SU-DHL-6 (cell line): ENCODE data around the gene NDST4.

Experiments used
- H2AFZ ChIP-seq: fragments of 200-600 bp; sonication (generic); 2 replicates; pipeline ENCODE4 v1.6.1; 2014; ENCODE audit warnings: low read depth, mild to moderate bottlenecking, moderate library complexity, mixed read lengths, antibody characterized with exemption, low read length; ENCODE audit not compliant: severe bottlenecking
- H3F3A ChIP-seq: fragments of 200-600 bp; shearing (Covaris generic); 2 replicates; pipeline ENCODE4 v1.6.0; 2016; ENCODE audit warnings: antibody characterized with exemption, mild to moderate bottlenecking; ENCODE audit not compliant: insufficient read depth
- H3K27ac ChIP-seq: fragments of 200-600 bp; sonication (generic); 2 replicates; pipeline ENCODE4 v1.5.1; 2016; ENCODE audit warnings: low read depth, mild to moderate bottlenecking, low read length, moderate library complexity, mixed read lengths
- H3K27me3 ChIP-seq: fragments of 200-600 bp; sonication (generic), shearing (Covaris generic); 2 replicates; pipeline ENCODE4 v1.6.0; 2014; ENCODE audit warnings: mild to moderate bottlenecking, low read length
- H3K36me3 ChIP-seq: fragments of 200-600 bp; sonication (generic); 2 replicates; pipeline ENCODE4 v1.6.1; 2014; ENCODE audit warnings: mild to moderate bottlenecking, low read length, mixed read lengths
- H3K4me2 ChIP-seq: fragments of 300-600, 200-600 bp; shearing (Covaris generic), sonication (generic); 2 replicates; pipeline ENCODE4 v1.6.0; 2014; ENCODE audit warnings: low read length, low read depth, mild to moderate bottlenecking; ENCODE audit not compliant: poor library complexity, severe bottlenecking
- H3K4me3 ChIP-seq: fragments of 200-600 bp; sonication (generic); 2 replicates; pipeline ENCODE4 v1.5.1; 2014; ENCODE audit warnings: antibody characterized with exemption, low read length, mild to moderate bottlenecking, mixed read lengths; ENCODE audit not compliant: insufficient read depth, poor library complexity, severe bottlenecking
- H3K79me2 ChIP-seq: fragments of 200-600 bp; sonication (generic); 2 replicates; pipeline ENCODE4 v1.6.1; 2014; ENCODE audit warnings: mild to moderate bottlenecking, low read length, moderate library complexity; ENCODE audit not compliant: insufficient read depth
- H3K9ac ChIP-seq: fragments of 200-600 bp; sonication (generic); 2 replicates; pipeline ENCODE4 v1.7.0; 2014; ENCODE audit warnings: mild to moderate bottlenecking, low read length
- H3K9me2 ChIP-seq: fragments of 200-600 bp; sonication (generic); replicated peaks from 2 replicates; pipeline ENCODE4 v1.6.1; 2014; ENCODE audit warnings: low read length; ENCODE audit not compliant: insufficient read depth
- H3K9me3 ChIP-seq: fragments of 200-600 bp; sonication (generic); 2 replicates; pipeline ENCODE4 v1.6.1; 2014; ENCODE audit warnings: low read length, mixed read lengths; ENCODE audit not compliant: insufficient read depth
- H4K20me1 ChIP-seq: fragments of 200-600 bp; sonication (generic); 2 replicates; pipeline ENCODE4 v1.6.1; 2014; ENCODE audit warnings: low read depth, mild to moderate bottlenecking, antibody characterized with exemption, low read length, moderate library complexity, mixed read lengths
- CTCF ChIP-seq: fragments of 200-600 bp; sonication (generic); IDR thresholded peaks from one replicate; pipeline ENCODE4 v1.5.1; 2017; ENCODE audit warnings: antibody characterized with exemption, mild to moderate bottlenecking, low read length, moderate library complexity; ENCODE audit not compliant: insufficient read depth, poor library complexity, severe bottlenecking
- EZH2phosphoT487 ChIP-seq: fragments of 200-600 bp; sonication (generic), shearing (Covaris generic); conservative IDR thresholded peaks from 2 replicates; pipeline ENCODE4 v1.6.1; 2018; ENCODE audit warnings: mild to moderate bottlenecking, antibody characterized with exemption, low read length, moderate library complexity, mixed read lengths

NDST4 gene

GRCh38 chr4:114857831-114858230, 255.6 kb downstream of the NDST4 start:
- Histone ChIP-seq H3K27ac (no peak overlapping the region), H3K36me3 (no peaks in the 10 kb centered on the region), H3K9me3 (no peaks in the 10 kb centered on the region), H3K9ac (no peak overlapping the region), H3K9me2 (no peaks in the 10 kb centered on the region), H3K27me3 (no peaks in the 10 kb centered on the region), H3K79me2 (no peaks in the 10 kb centered on the region), H2AFZ (no peak overlapping the region), H4K20me1 (no peaks in the 10 kb centered on the region), H3K4me3 (no peak overlapping the region), H3K4me2 (no peak overlapping the region), H3F3A (no peaks in the 10 kb centered on the region)
- TF ChIP-seq CTCF (no peak), EZH2phosphoT487 (no peak)

- H3K4me3 ChIP-seq, result no peak overlapping the region
- TF ChIP-seq CTCF (no peak), EZH2phosphoT487 (no peak)
- no peaks in the 10 kb centered on the region for H3K9me2 ChIP-seq
- H4K20me1 ChIP-seq, result no peaks in the 10 kb centered on the region
- H3F3A ChIP-seq, result no peaks in the 10 kb centered on the region
- H2AFZ ChIP-seq, result no peak overlapping the region
- H3K79me2 ChIP-seq, result no peaks in the 10 kb centered on the region
- no peak overlapping the region for H3K27ac ChIP-seq
- no peaks in the 10 kb centered on the region for H3K27me3 ChIP-seq
- no peak overlapping the region for H3K4me2 ChIP-seq
- H3K9ac ChIP-seq, result no peak overlapping the region
- H3K9me3 ChIP-seq, result no peaks in the 10 kb centered on the region
- no peaks in the 10 kb centered on the region for H3K36me3 ChIP-seq
Observed at GRCh38 chr4:114839986-114840385, 273.4 kb downstream of the NDST4 start.

GRCh38 chr4:114830628-114831027, 282.8 kb downstream of the NDST4 start:
- H3K27ac ChIP-seq, result no peak overlapping the region
- H3K27me3 ChIP-seq, result no peaks in the 10 kb centered on the region
- no peak for TF ChIP-seq CTCF
- TF ChIP-seq EZH2phosphoT487, result no peak
- H3K9me3 ChIP-seq, result no peaks in the 10 kb centered on the region
- no peak overlapping the region for H3K9ac ChIP-seq
- no peaks in the 10 kb centered on the region for H3K9me2 ChIP-seq
- H3K36me3 ChIP-seq, result no peaks in the 10 kb centered on the region
- H3K79me2 ChIP-seq, result no peaks in the 10 kb centered on the region
- no peaks in the 10 kb centered on the region for H4K20me1 ChIP-seq
- no peak overlapping the region for H2AFZ ChIP-seq
- H3K4me2 ChIP-seq, result no peak overlapping the region
- H3K4me3 ChIP-seq, result no peak overlapping the region
- no peaks in the 10 kb centered on the region for H3F3A ChIP-seq

- Histone ChIP-seq H3K9ac (no peak overlapping the region), H3K79me2 (no peaks in the 10 kb centered on the region), H3K4me3 (no peak overlapping the region), H4K20me1 (no peaks in the 10 kb centered on the region), H3K36me3 (no peaks in the 10 kb centered on the region), H3K9me2 (no peaks in the 10 kb centered on the region), H3K9me3 (no peaks in the 10 kb centered on the region), H2AFZ (no peak overlapping the region), H3K4me2 (no peak overlapping the region), H3F3A (no peaks in the 10 kb centered on the region), H3K27ac (no peak overlapping the region), H3K27me3 (no peaks in the 10 kb centered on the region)
- TF ChIP-seq CTCF, result no peak
- no peak for TF ChIP-seq EZH2phosphoT487
Observed at GRCh38 chr4:114827651-114828050, 285.8 kb downstream of the NDST4 start.
